ENCODE results near the gene GYS2. TPM values are rescaled to one million over a fixed set of nuclear protein-coding genes. Genes with fewer than 3 reads are reported as not detected.

The GYS2 gene
- total and polyA plus RNA-seq, 2 of the 4 experiments (the other 2 are of a cell fraction), result not detected

DNA sequence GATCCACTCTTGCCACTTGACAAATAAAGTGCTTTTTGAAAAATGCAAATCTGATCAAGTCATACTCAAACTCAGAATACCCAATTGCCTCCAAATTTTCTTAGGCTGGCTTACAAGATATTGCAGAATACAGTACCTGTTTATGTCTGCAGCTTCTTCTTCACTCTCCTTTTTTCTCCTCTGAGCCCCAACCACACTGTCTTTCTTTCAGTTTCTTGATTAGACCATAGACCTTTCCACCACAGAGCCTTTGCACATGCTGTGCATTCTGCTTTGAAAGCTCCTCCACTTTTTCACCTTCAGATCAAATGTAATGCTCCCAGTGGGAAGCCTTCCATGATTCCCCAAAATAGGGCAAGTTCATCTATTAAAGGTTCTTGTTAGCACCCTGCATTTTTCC, 13.9 kb upstream of the GYS2 start:
- intact Hi-C loops (cut with micrococcal nuclease) (no loop called here), in situ Hi-C loops (cut with MboI; ENCODE audit: low sequenced_read_pairs) (no loop called here), dilution Hi-C loops (cut with HindIII; ENCODE audit: low sequenced_read_pairs, unreplicated experiment) (no loop called here)
- Histone ChIP-seq H3K56ac (ENCODE audit: extremely low read depth, insufficient read depth, low read length) (no peak overlapping the region), H3K4me2 (ENCODE audit: low read depth, low read length) (no peak overlapping the region), H3K4ac (ENCODE audit: low read depth, low read length) (no peak overlapping the region), H3K36me3 (ENCODE audit: control insufficient read depth, insufficient read depth, low read length) (no peaks in the 10 kb centered on the region), H4K20me1 (ENCODE audit: insufficient read depth, low read length) (no peaks in the 10 kb centered on the region), H4K91ac (ENCODE audit: insufficient read depth, low read depth, low read length) (no peak overlapping the region), H4K8ac (ENCODE audit: low read depth in 2 of 2, low read length in 2 of 2) (no peak overlapping the region), H2AFZ (replicated peaks; ENCODE audit: low read length, poor library complexity) (no peak overlapping the region), H2BK120ac (ENCODE audit: low read depth, low read length) (no peak overlapping the region), H3K14ac (replicated peaks; ENCODE audit: low read depth, low read length) (no peak overlapping the region), H3K27ac (ENCODE audit: insufficient read depth, low read length) (no peak overlapping the region), H3K9me1 (ENCODE audit: insufficient read depth, low read length) (no peaks in the 10 kb centered on the region), H2BK5ac (ENCODE audit: low read depth, low read length, poor library complexity, severe bottlenecking) (no peak overlapping the region), H3K4me3 (ENCODE audit: insufficient read depth, low read depth, low read length) (no peak overlapping the region), H3K4me1 (ENCODE audit: control insufficient read depth, insufficient read depth, low read length) (no peaks in the 10 kb centered on the region), H3K27me3 (ENCODE audit: control insufficient read depth, insufficient read depth, low read length) (no peaks in the 10 kb centered on the region), H3K23ac (ENCODE audit: low read depth, low read length) (no peak overlapping the region), H2AK5ac (ENCODE audit: low read depth, low read length) (no peak overlapping the region), H3K79me1 (ENCODE audit: low read depth in 1 of 2, low read length in 2 of 2) (no peaks in the 10 kb centered on the region), H3K9ac (ENCODE audit: low read depth, low read length) (no peak overlapping the region), H3K9me3 (ENCODE audit: control insufficient read depth, insufficient read depth, low read length) (no peaks in the 10 kb centered on the region), H3K18ac (ENCODE audit: low read depth, low read length) (no peak overlapping the region), H2BK20ac (ENCODE audit: low read depth, low read length) (no peak overlapping the region), H4K5ac (ENCODE audit: low read depth, low read length) (no peak overlapping the region), H2AK9ac (replicated peaks; ENCODE audit: low read depth, low read length, poor library complexity) (no peak overlapping the region), H2BK15ac (ENCODE audit: low read depth, low read length) (no peak overlapping the region)
- no peak for ATAC-seq (ENCODE audit: low read depth)
- DNase-seq, result no peak
- ChIA-PET CTCF (no interaction called here), POLR2A (ENCODE audit: unreplicated experiment) (no interaction called here)
- BruUV-seq (replicated peaks), result no TSS peak
- TF ChIP-seq MAZ (IDR thresholded peaks at IDR 0.05; ENCODE audit: borderline replicate concordance, low read depth, low read length) (no peak), RAD21 (IDR thresholded peaks at IDR 0.05; ENCODE audit: low read length) (no peak), MAFK (IDR thresholded peaks at IDR 0.05; ENCODE audit: low read depth, low read length) (no peak), CEBPB (IDR thresholded peaks at IDR 0.05; ENCODE audit: low read depth, low read length) (no peak), MXI1 (IDR thresholded peaks at IDR 0.05; ENCODE audit: borderline replicate concordance, low read depth, low read length) (no peak), POLR2A (IDR thresholded peaks at IDR 0.05; ENCODE audit: low read depth, low read length) (no peak), FOS (IDR thresholded peaks at IDR 0.05; ENCODE audit: low read depth, low read length) (no peak), BHLHE40 (IDR thresholded peaks at IDR 0.05; ENCODE audit: low read depth, low read length) (no peak), SMC3 (IDR thresholded peaks at IDR 0.05; ENCODE audit: low read depth, low read length) (no peak), NFE2L2 (IDR thresholded peaks at IDR 0.05; ENCODE audit: low read depth, low read length) (no peak), RFX5 (IDR thresholded peaks at IDR 0.05; ENCODE audit: low read depth, low read length) (no peak), RCOR1 (IDR thresholded peaks at IDR 0.05; ENCODE audit: insufficient replicate concordance, low read length) (no peak), CHD1 (IDR thresholded peaks at IDR 0.05; ENCODE audit: low read depth, low read length) (no peak)
- TF ChIP-seq, protein P1, sequence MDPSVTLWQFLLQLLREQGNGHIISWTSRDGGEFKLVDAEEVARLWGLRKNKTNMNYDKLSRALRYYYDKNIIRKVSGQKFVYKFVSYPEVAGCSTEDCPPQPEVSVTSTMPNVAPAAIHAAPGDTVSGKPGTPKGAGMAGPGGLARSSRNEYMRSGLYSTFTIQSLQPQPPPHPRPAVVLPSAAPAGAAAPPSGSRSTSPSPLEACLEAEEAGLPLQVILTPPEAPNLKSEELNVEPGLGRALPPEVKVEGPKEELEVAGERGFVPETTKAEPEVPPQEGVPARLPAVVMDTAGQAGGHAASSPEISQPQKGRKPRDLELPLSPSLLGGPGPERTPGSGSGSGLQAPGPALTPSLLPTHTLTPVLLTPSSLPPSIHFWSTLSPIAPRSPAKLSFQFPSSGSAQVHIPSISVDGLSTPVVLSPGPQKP (IDR thresholded peaks at IDR 0.05; ENCODE audit: borderline replicate concordance, low read depth, low read length), result no peak
- TF ChIP-seq, protein P2, sequence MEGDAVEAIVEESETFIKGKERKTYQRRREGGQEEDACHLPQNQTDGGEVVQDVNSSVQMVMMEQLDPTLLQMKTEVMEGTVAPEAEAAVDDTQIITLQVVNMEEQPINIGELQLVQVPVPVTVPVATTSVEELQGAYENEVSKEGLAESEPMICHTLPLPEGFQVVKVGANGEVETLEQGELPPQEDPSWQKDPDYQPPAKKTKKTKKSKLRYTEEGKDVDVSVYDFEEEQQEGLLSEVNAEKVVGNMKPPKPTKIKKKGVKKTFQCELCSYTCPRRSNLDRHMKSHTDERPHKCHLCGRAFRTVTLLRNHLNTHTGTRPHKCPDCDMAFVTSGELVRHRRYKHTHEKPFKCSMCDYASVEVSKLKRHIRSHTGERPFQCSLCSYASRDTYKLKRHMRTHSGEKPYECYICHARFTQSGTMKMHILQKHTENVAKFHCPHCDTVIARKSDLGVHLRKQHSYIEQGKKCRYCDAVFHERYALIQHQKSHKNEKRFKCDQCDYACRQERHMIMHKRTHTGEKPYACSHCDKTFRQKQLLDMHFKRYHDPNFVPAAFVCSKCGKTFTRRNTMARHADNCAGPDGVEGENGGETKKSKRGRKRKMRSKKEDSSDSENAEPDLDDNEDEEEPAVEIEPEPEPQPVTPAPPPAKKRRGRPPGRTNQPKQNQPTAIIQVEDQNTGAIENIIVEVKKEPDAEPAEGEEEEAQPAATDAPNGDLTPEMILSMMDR (conservative IDR thresholded peaks at IDR 0.05; ENCODE audit: low read depth, low read length), result no peak
- TF ChIP-seq, protein P3, sequence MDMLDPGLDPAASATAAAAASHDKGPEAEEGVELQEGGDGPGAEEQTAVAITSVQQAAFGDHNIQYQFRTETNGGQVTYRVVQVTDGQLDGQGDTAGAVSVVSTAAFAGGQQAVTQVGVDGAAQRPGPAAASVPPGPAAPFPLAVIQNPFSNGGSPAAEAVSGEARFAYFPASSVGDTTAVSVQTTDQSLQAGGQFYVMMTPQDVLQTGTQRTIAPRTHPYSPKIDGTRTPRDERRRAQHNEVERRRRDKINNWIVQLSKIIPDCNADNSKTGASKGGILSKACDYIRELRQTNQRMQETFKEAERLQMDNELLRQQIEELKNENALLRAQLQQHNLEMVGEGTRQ (IDR thresholded peaks at IDR 0.05; ENCODE audit: low read depth, low read length), result no peak

Measured in IMR-90 (cell line).